CD4-positive, alpha-beta T cell (primary cell): ENCODE measurements around the gene SLC5A5. TPM values are rescaled to one million over a fixed set of nuclear protein-coding genes. Genes with fewer than 3 reads are reported as not detected.

ENCODE experiments used
- ATAC-seq: fragments of 200-7000 bp; cut with Tn5 transposase; one replicate; pipeline ENCODE4 v1.10.0; 2022; ENCODE audit warnings: mild to moderate bottlenecking; ENCODE audit not compliant: poor library complexity
- CTCF ChIA-PET: fragments of 350-600 bp; sonication (Branson Sonifier 250); formaldehyde crosslinking; loops from one replicate; lab custom pipeline; 2021; ENCODE audit warnings: antibody characterized with exemption, inconsistent platforms; lab: Charles Lee
- POLR2A ChIA-PET: fragments of 350-600 bp; sonication (Branson Sonifier 250); formaldehyde crosslinking; loops from one replicate; lab custom pipeline; 2021; ENCODE audit warnings: antibody characterized with exemption, inconsistent platforms; lab: Charles Lee
- DNase-seq, 14 experiments: peaks; one replicate each; pipeline ENCODE4 v3.0.0-alpha.2; 2013 to 2020; ENCODE audit warnings: mixed read lengths in 2 of 14
- H3K27ac ChIP-seq, 2 donors: one replicate each; pipeline versions ENCODE4 v1.5.1 to v1.7.0; 2013; ENCODE audit warnings: low read length in 2 of 2, low read depth in 1 of 2, mild to moderate bottlenecking in 1 of 2
- H3K27me3 ChIP-seq, 2 experiments: 1 replicate in 1 of 2; 2 replicates in 1 of 2; pipeline versions ENCODE4 v1.6.1 to v1.7.0; 2013; ENCODE audit warnings: low read length in 2 of 2, control low read depth in 1 of 2, mild to moderate bottlenecking in 1 of 2, moderate library complexity in 1 of 2; ENCODE audit not compliant: insufficient read depth in 2 of 2, control insufficient read depth in 1 of 2
- H3K36me3 ChIP-seq: one replicate; pipeline ENCODE4 v1.6.1; 2013; ENCODE audit warnings: low read length, control low read depth; ENCODE audit not compliant: insufficient read depth
- H3K4me1 ChIP-seq: one replicate; pipeline ENCODE4 v1.6.1; 2013; ENCODE audit warnings: low read length, control low read depth; ENCODE audit not compliant: insufficient read depth
- H3K4me3 ChIP-seq: one replicate; pipeline ENCODE4 v1.5.1; 2013; ENCODE audit warnings: mild to moderate bottlenecking, low read length, moderate library complexity
- H3K9me3 ChIP-seq, 2 experiments: 1 replicate in 1 of 2; 2 replicates in 1 of 2; pipeline versions ENCODE4 v1.6.1 to v1.7.0; 2013; ENCODE audit warnings: low read length in 2 of 2, mild to moderate bottlenecking in 2 of 2, control low read depth in 1 of 2, moderate library complexity in 1 of 2; ENCODE audit not compliant: control insufficient read depth in 1 of 2, insufficient read depth in 1 of 2
- H3K27ac Mint-ChIP-seq: one replicate; pipeline ENCODE4 v1.8.0; 2020; ENCODE audit warnings: mixed read lengths
- H3K27me3 Mint-ChIP-seq: one replicate; pipeline ENCODE4 v1.8.0; 2021; ENCODE audit warnings: mixed read lengths
- H3K36me3 Mint-ChIP-seq: one replicate; pipeline ENCODE4 v1.8.0; 2021; ENCODE audit warnings: low read depth, mixed read lengths
- H3K4me1 Mint-ChIP-seq: one replicate; pipeline ENCODE4 v1.8.0; 2021; ENCODE audit warnings: low read depth, mixed read lengths
- H3K4me3 Mint-ChIP-seq: one replicate; pipeline ENCODE4 v1.8.0; 2020; ENCODE audit warnings: mild to moderate bottlenecking, mixed read lengths
- H3K9me3 Mint-ChIP-seq: one replicate; pipeline ENCODE4 v1.8.0; 2020; ENCODE audit warnings: mixed read lengths
- CTCF ChIP-seq: fragments of 200-600 bp; IDR thresholded peaks from one replicate; pipeline ENCODE4 v1.8.0; 2022; ENCODE audit warnings: antibody characterized with exemption, mild to moderate bottlenecking
- intact Hi-C, 2 experiments: fragments of 100-400 bp; cut with DNase I in 1 of 2; cut with micrococcal nuclease in 1 of 2; formaldehyde crosslinking; loops; one replicate each; pipeline versions ENCODE4 v1.15.1 to v1.9.0; 2023 to 2025; cut with DNase I, micrococcal nuclease
- total RNA-seq, 174 experiments: library from RNA in 2 of 174; stranded (reverse) in 2 of 174; gene quantifications; one replicate each; pipeline ENCODE4 v1.2.3 and lab custom pipeline; 2021 to 2026

Gene SLC5A5
- total RNA-seq, 2 experiments from 2014 or later, result 1.6 TPM

- H3K27me3 ChIP-seq, result no peaks in the 10 kb centered on the region
- H3K9me3 Mint-ChIP-seq, result no peaks in the 10 kb centered on the region
- no peak overlapping the region for H3K27ac ChIP-seq
- peak in 1 of 14 experiments; percentile 11 for DNase-seq
- H3K27ac Mint-ChIP-seq, result peak overlapping the region; percentile 33
- intact Hi-C loops, result no loop called here
- no peaks in the 10 kb centered on the region for H3K27me3 Mint-ChIP-seq
- no peak for ATAC-seq
- TF ChIP-seq CTCF, result no peak
- H3K4me3 ChIP-seq, result no peak overlapping the region
- CTCF ChIA-PET, result interaction anchor here (1.0 to 3.2 kb wide), 2 partner anchors 67 kb away, joined by 3 to 9 read pairs; partner anchors contain the start of gene CCDC124
- POLR2A ChIA-PET, result interaction anchor here (1.1 to 1.5 kb wide), 3 partner anchors 16 to 67 kb away, joined by 3 to 5 read pairs (median 4); partner anchors contain the start of genes CCDC124 and JAK3
- H3K9me3 ChIP-seq, result no peaks in the 10 kb centered on the region
- peaks cover 44% of the 10 kb centered on the region for H3K36me3 Mint-ChIP-seq
- peaks cover 18% of the 10 kb centered on the region for H3K4me1 ChIP-seq
- peak overlapping the region; percentile 15 for H3K4me3 Mint-ChIP-seq
- peaks cover 16% of the 10 kb centered on the region for H3K4me1 Mint-ChIP-seq
- peaks cover 44% of the 10 kb centered on the region for H3K36me3 ChIP-seq
Observed at GRCh38 chr19:17865364-17866311, 6.1 kb upstream of the SLC5A5 start.

- intact Hi-C loops, result no loop called here
- no peak for ATAC-seq
- Mint-ChIP-seq H3K27ac (no peak overlapping the region), H3K4me1 (peaks cover 8% of the 10 kb centered on the region), H3K4me3 (no peak overlapping the region), H3K9me3 (no peaks in the 10 kb centered on the region), H3K36me3 (peaks cover 38% of the 10 kb centered on the region), H3K27me3 (no peaks in the 10 kb centered on the region)
- no peaks in the 10 kb centered on the region for H3K27me3 ChIP-seq
- ChIA-PET POLR2A (interaction anchor here (0.9 kb wide), 1 partner anchor 11 kb away, joined by 4 read pairs; no protein-coding TSS in a partner anchor), CTCF (interaction anchor here (1.0 kb wide), 1 partner anchor 66 kb away, joined by 3 read pairs; the partner anchor contains the start of gene CCDC124)
- peaks cover 15% of the 10 kb centered on the region for H3K4me1 ChIP-seq
- no peak for DNase-seq
- no peaks in the 10 kb centered on the region for H3K9me3 ChIP-seq
- TF ChIP-seq CTCF, result no peak
- peaks cover 40% of the 10 kb centered on the region for H3K36me3 ChIP-seq
- no peak overlapping the region for H3K4me3 ChIP-seq
- no peak overlapping the region for H3K27ac ChIP-seq
Observed at GRCh38 chr19:17866312-17866963, 5.3 kb upstream of the SLC5A5 start.

GRCh38 chr19:17866964-17867486 lies 4.7 kb upstream of the SLC5A5 start:
- no peak for DNase-seq
- Histone ChIP-seq H3K9me3 (no peaks in the 10 kb centered on the region), H3K4me1 (peaks cover 15% of the 10 kb centered on the region), H3K36me3 (peaks cover 34% of the 10 kb centered on the region), H3K27me3 (no peaks in the 10 kb centered on the region), H3K4me3 (no peak overlapping the region), H3K27ac (no peak overlapping the region)
- no peak overlapping the region for H3K4me3 Mint-ChIP-seq
- no peak for ATAC-seq
- peaks cover 9% of the 10 kb centered on the region for H3K4me1 Mint-ChIP-seq
- H3K9me3 Mint-ChIP-seq, result no peaks in the 10 kb centered on the region
- ChIA-PET POLR2A (interaction anchor here (0.9 kb wide), 1 partner anchor 12 kb away, joined by 4 read pairs; no protein-coding TSS in a partner anchor), CTCF (interaction anchor here (1.0 kb wide), 1 partner anchor 65 kb away, joined by 3 read pairs; the partner anchor contains the start of gene CCDC124)
- intact Hi-C loops, result no loop called here
- H3K27me3 Mint-ChIP-seq, result no peaks in the 10 kb centered on the region
- no peak overlapping the region for H3K27ac Mint-ChIP-seq
- peaks cover 34% of the 10 kb centered on the region for H3K36me3 Mint-ChIP-seq
- TF ChIP-seq CTCF, result no peak
